K562 (cell line): ENCODE measurements around the gene GPSM3. TPM values are rescaled to one million over a fixed set of nuclear protein-coding genes. Genes with fewer than 3 reads are reported as not detected.

Experiments
- ASH1L ChIP-seq: fragments of 450-650 bp; IDR thresholded peaks from 2 replicates; pipeline ENCODE4 v1.6.1; 2018; ENCODE audit warnings: borderline replicate concordance, mild to moderate bottlenecking, low read depth; ENCODE audit not compliant: partially characterized antibody
- CBX1 ChIP-seq: sonication (generic); IDR thresholded peaks from 2 replicates; pipeline ENCODE4 v1.6.1; 2016; ENCODE audit warnings: antibody characterized with exemption, low read depth, mild to moderate bottlenecking
- CREB3L1 ChIP-seq: fragments of 450-650 bp; IDR thresholded peaks from 2 replicates; pipeline ENCODE4 v1.6.1; 2014; ENCODE audit warnings: low read depth, mild to moderate bottlenecking, moderate library complexity, borderline replicate concordance
- ESRRB ChIP-seq: fragments of 250-450 bp; sonication (Bioruptor Pico); IDR thresholded peaks from 2 replicates; pipeline ENCODE4 v1.5.0; 2020; ENCODE audit warnings: mild to moderate bottlenecking, moderate library complexity, borderline replicate concordance
- GABPB1 ChIP-seq: sonication (generic); formaldehyde crosslinking; IDR thresholded peaks from 2 replicates; pipeline ENCODE4 v1.8.0; 2022; ENCODE audit warnings: mild to moderate bottlenecking, missing genetic modification reagents
- HLTF ChIP-seq: fragments of 450-650 bp; IDR thresholded peaks from 2 replicates; pipeline ENCODE4 v1.6.1; 2016
- HMGXB4 ChIP-seq: sonication (generic); formaldehyde crosslinking; IDR thresholded peaks from 2 replicates; pipeline ENCODE4 v1.8.1; 2023; ENCODE audit warnings: mild to moderate bottlenecking, missing genetic modification reagents
- NCOA1 ChIP-seq: fragments of 450-650 bp; IDR thresholded peaks from 2 replicates; pipeline ENCODE4 v1.6.1; 2016; ENCODE audit warnings: low read depth
- NFRKB ChIP-seq: fragments of 450-650 bp; IDR thresholded peaks from 2 replicates; pipeline ENCODE4 v1.6.1; 2016; ENCODE audit warnings: low read depth
- NR2F6 ChIP-seq: fragments of 450-650 bp; formaldehyde crosslinking; IDR thresholded peaks from 2 replicates; pipeline ENCODE4 v1.4.0; 2020; ENCODE audit warnings: mild to moderate bottlenecking
- RB1 ChIP-seq: fragments of 450-650 bp; IDR thresholded peaks from 2 replicates; pipeline ENCODE4 v1.6.1; 2017; ENCODE audit warnings: low read depth, mild to moderate bottlenecking
- TCF3 ChIP-seq: sonication (generic); formaldehyde crosslinking; IDR thresholded peaks from 2 replicates; pipeline ENCODE4 v1.4.0; 2020; ENCODE audit warnings: mild to moderate bottlenecking, missing genetic modification reagents
- TEAD1 ChIP-seq, 2 experiments: fragments of 450-650 bp in 1 of 2; sonication (generic) in 1 of 2; formaldehyde crosslinking; IDR thresholded peaks; 2 replicates each; pipeline versions ENCODE4 v1.4.0 to v1.8.0; 2020 to 2022; ENCODE audit warnings: mild to moderate bottlenecking in 2 of 2, missing genetic modification reagents in 1 of 2
- ZNF507 ChIP-seq: conservative IDR thresholded peaks from 2 replicates; pipeline ENCODE4 v1.6.1; 2017; ENCODE audit warnings: missing genetic modification characterization, missing compliant biosample characterization
- ZNF696 ChIP-seq: fragments of 250-450 bp; sonication (Bioruptor Pico); conservative IDR thresholded peaks from 2 replicates; pipeline ENCODE4 v1.4.0; 2020; ENCODE audit warnings: mild to moderate bottlenecking, moderate library complexity
- polyA plus RNA-seq, 8 experiments: library from polyadenylated mRNA; depleted of rRNA in 4 of 8; stranded (reverse) in 5 of 8; unstranded in 3 of 8; fragments of >200 nt; fragmentation: Nextera tagmentation in 2 of 8; fragmentation: Illumina TruSeq in 1 of 8; extraction: Ambion mirVana in 2 of 8; extraction: Trizol in 1 of 8; gene quantifications; 2 replicates each; pipeline versions ENCODE4 v1.2.1 to v1.2.3, GENCODE V29; 2011 to 2014; ENCODE audit warnings: inconsistent platforms in 1 of 8, missing spikeins in 1 of 8
- total RNA-seq, 7 experiments: library from RNA; depleted of rRNA in 6 of 7; stranded (reverse); fragments of >200 nt in 6 of 7; fragmentation: Illumina TruSeq in 2 of 7; extraction: Trizol in 2 of 7; gene quantifications; 2 replicates each; pipeline versions ENCODE4 v1.2.1 to v1.2.3, GENCODE V29; 2011 to 2021; ENCODE audit warnings: low replicate concordance in 1 of 7
- TF ChIP-seq, protein P1 (sequence below): fragments of 250-450 bp; sonication (Bioruptor Pico); IDR thresholded peaks from 2 replicates; pipeline ENCODE4 v1.4.0; 2020
- TF ChIP-seq, protein P2 (sequence below): fragments of 200-400 bp; formaldehyde crosslinking; IDR thresholded peaks from 2 replicates; pipeline ENCODE4 v1.6.1; 2017; ENCODE audit warnings: mild to moderate bottlenecking, low read depth, low read length, moderate library complexity

The GPSM3 gene
- total and polyA plus RNA-seq, 9 of the 15 experiments (the other 6 are each of a cell fraction or from before 2014, with no cell fraction given): 5.3 to 42.6 (median 24.4) TPM

GRCh38 chr6:32194825-32195651 lies 2.6 kb upstream of the GPSM3 start (continued):
- TF ChIP-seq CREB3L1 (no peak), RB1 (no peak; the same call in 1 of the 2 replicates), ASH1L (peak; percentile 15), ESRRB (CRISPR knock-in tag) (no peak), NCOA1 (peak; percentile 37; the same call in 1 of the 2 replicates), NR2F6 (CRISPR knock-in tag) (no peak), TEAD1 (CRISPR knock-in tag; IDR thresholded peaks at IDR 0.05) (peak; percentile 90 to 91), NFRKB (peak; percentile 69; the same call in 1 of the 2 replicates), ZNF507 (tag) (no peak), ZNF696 (CRISPR knock-in tag) (no peak), TCF3 (CRISPR knock-in tag) (no peak), HLTF (no peak), HMGXB4 (CRISPR knock-in tag) (no peak), GABPB1 (CRISPR knock-in tag) (no peak), CBX1 (no peak)
- TF ChIP-seq, protein P1, sequence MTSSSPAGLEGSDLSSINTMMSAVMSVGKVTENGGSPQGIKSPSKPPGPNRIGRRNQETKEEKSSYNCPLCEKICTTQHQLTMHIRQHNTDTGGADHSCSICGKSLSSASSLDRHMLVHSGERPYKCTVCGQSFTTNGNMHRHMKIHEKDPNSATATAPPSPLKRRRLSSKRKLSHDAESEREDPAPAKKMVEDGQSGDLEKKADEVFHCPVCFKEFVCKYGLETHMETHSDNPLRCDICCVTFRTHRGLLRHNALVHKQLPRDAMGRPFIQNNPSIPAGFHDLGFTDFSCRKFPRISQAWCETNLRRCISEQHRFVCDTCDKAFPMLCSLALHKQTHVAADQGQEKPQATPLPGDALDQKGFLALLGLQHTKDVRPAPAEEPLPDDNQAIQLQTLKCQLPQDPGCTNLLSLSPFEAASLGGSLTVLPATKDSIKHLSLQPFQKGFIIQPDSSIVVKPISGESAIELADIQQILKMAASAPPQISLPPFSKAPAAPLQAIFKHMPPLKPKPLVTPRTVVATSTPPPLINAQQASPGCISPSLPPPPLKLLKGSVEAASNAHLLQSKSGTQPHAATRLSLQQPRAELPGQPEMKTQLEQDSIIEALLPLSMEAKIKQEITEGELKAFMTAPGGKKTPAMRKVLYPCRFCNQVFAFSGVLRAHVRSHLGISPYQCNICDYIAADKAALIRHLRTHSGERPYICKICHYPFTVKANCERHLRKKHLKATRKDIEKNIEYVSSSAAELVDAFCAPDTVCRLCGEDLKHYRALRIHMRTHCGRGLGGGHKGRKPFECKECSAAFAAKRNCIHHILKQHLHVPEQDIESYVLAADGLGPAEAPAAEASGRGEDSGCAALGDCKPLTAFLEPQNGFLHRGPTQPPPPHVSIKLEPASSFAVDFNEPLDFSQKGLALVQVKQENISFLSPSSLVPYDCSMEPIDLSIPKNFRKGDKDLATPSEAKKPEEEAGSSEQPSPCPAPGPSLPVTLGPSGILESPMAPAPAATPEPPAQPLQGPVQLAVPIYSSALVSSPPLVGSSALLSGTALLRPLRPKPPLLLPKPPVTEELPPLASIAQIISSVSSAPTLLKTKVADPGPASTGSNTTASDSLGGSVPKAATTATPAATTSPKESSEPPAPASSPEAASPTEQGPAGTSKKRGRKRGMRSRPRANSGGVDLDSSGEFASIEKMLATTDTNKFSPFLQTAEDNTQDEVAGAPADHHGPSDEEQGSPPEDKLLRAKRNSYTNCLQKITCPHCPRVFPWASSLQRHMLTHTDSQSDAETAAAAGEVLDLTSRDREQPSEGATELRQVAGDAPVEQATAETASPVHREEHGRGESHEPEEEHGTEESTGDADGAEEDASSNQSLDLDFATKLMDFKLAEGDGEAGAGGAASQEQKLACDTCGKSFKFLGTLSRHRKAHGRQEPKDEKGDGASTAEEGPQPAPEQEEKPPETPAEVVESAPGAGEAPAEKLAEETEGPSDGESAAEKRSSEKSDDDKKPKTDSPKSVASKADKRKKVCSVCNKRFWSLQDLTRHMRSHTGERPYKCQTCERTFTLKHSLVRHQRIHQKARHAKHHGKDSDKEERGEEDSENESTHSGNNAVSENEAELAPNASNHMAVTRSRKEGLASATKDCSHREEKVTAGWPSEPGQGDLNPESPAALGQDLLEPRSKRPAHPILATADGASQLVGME (CRISPR knock-in tag): 0 out of 2 replicates have a peak, but pooled peaks have one; percentile 46
- TF ChIP-seq, protein P2, sequence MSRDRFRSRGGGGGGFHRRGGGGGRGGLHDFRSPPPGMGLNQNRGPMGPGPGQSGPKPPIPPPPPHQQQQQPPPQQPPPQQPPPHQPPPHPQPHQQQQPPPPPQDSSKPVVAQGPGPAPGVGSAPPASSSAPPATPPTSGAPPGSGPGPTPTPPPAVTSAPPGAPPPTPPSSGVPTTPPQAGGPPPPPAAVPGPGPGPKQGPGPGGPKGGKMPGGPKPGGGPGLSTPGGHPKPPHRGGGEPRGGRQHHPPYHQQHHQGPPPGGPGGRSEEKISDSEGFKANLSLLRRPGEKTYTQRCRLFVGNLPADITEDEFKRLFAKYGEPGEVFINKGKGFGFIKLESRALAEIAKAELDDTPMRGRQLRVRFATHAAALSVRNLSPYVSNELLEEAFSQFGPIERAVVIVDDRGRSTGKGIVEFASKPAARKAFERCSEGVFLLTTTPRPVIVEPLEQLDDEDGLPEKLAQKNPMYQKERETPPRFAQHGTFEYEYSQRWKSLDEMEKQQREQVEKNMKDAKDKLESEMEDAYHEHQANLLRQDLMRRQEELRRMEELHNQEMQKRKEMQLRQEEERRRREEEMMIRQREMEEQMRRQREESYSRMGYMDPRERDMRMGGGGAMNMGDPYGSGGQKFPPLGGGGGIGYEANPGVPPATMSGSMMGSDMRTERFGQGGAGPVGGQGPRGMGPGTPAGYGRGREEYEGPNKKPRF: no peak
